ENCODE data around the gene ESR2.
"Not testable (repeated sequence)": the region's sequence is repeated elsewhere in the genome, so short reads cannot be mapped to it uniquely, and the experiment has no call there.

ESR2 gene

DNA sequence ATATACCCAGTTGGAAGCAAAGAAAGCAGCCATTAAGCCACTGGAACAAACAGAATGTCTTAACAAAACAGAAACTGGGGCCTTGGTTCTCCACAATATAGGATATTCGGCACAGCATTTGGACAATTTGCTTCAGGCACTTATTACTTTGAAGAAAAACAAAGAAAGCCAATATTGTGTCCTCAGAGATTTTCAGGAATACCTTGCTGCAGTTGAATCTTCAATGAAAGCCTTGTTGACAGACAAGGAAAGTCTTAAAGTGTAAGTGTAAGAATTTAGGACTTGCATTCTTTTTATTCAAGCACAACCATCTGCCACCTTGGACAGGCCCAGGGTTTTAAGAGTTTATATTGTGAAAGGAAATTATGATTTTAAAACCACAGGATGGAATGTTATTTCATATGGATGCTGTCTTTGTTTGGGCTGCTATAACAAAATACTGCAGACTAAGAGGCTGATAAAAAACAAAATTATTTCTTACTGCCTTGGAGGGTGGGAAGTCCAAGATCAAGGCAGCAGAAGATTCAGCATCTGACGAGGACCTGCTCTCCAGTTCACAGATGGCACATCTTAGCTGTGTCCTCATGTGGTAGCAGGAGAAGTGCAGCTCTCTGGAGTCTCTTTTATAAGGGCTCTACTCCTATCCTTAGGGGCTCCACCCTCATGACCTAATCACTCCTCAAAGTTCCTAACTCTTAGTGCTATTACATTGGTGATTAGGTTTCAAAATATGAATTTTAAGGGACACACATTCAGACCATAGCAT is 244.4 kb downstream of the ESR2 start:
- DNase-seq (ENCODE audit: low spot score), result no peak
- TF ChIP-seq, protein P1, sequence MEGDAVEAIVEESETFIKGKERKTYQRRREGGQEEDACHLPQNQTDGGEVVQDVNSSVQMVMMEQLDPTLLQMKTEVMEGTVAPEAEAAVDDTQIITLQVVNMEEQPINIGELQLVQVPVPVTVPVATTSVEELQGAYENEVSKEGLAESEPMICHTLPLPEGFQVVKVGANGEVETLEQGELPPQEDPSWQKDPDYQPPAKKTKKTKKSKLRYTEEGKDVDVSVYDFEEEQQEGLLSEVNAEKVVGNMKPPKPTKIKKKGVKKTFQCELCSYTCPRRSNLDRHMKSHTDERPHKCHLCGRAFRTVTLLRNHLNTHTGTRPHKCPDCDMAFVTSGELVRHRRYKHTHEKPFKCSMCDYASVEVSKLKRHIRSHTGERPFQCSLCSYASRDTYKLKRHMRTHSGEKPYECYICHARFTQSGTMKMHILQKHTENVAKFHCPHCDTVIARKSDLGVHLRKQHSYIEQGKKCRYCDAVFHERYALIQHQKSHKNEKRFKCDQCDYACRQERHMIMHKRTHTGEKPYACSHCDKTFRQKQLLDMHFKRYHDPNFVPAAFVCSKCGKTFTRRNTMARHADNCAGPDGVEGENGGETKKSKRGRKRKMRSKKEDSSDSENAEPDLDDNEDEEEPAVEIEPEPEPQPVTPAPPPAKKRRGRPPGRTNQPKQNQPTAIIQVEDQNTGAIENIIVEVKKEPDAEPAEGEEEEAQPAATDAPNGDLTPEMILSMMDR (IDR thresholded peaks at IDR 0.05; ENCODE audit: extremely low read depth, insufficient read depth, missing control alignments), result no peak
- in situ Hi-C loops (cut with MboI; ENCODE audit: low pct_unique_long_range_greater_than_20kb, low sequenced_read_pairs, unreplicated experiment), result no loop called here

DNA sequence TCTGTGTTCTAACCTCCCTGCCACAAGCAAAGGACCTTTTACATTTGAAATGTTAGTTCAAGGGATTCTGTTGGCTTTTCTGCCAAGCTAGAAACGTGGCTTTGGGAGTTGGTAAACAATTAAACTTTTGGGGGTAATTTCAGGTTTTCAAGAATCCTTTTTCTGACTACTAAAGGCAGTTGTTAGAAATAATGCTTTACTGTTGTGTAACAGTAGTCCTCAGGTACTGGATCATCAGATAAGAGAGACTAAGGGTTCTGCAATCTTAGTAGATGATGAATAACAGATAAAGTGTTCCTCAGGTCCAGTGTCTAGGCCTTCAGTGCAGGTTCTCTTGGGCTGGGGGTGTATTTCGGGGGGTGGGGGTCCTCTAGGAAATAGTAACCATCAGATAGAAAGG is 249.1 kb downstream of the ESR2 start:
- DNase-seq (ENCODE audit: low spot score), result no peak
- in situ Hi-C loops (cut with MboI; ENCODE audit: low pct_unique_long_range_greater_than_20kb, low sequenced_read_pairs, unreplicated experiment), result no loop called here
- TF ChIP-seq, protein P1 (IDR thresholded peaks at IDR 0.05; ENCODE audit: extremely low read depth, insufficient read depth, missing control alignments), result no peak

DNA sequence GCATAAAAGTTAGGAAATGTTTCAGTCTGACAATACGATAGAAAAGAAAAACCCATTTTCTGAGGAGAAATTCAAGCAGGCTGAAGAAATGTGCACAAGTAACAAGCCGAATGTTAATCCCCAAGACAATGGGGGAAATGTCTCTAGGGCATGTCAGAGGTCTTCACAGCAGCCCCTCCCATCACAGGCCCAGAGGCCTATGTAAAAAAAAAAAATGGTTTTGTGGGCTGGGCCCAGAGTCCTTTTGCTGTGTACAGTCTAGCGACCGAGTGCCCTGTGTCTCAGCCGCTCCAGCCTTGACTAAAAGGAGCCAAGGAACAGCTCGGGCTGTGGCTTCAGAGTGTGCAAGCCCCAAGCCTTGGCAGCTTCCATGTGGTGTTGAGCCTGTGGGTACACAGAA is 250.9 kb downstream of the ESR2 start:
- DNase-seq (ENCODE audit: low spot score); in situ Hi-C loops (cut with MboI; ENCODE audit: low pct_unique_long_range_greater_than_20kb, low sequenced_read_pairs, unreplicated experiment): not testable (repeated sequence)

DNA sequence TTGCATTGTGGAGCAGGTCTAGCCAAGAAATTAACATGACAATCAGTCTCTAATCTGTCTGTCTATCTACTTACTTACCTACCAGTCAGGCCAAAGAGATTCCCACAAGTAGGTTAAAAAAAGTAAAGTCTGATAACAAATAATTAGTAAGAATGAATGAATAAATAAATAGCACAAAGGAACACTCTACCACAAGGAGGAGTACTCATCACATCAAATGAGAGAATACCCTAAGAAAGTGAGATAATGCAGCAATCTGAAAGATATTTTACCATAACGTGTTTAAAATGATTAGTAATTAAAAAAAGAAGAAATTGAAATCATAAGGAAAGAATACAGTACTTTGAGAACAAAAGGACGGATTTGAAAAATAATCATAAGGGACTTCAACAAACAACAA is 254.1 kb downstream of the ESR2 start:
- in situ Hi-C loops (cut with MboI; ENCODE audit: low pct_unique_long_range_greater_than_20kb, low sequenced_read_pairs, unreplicated experiment), result no loop called here
- no peak for DNase-seq (ENCODE audit: low spot score)
- TF ChIP-seq, protein P1 (IDR thresholded peaks at IDR 0.05; ENCODE audit: extremely low read depth, insufficient read depth, missing control alignments), result no peak

DNA sequence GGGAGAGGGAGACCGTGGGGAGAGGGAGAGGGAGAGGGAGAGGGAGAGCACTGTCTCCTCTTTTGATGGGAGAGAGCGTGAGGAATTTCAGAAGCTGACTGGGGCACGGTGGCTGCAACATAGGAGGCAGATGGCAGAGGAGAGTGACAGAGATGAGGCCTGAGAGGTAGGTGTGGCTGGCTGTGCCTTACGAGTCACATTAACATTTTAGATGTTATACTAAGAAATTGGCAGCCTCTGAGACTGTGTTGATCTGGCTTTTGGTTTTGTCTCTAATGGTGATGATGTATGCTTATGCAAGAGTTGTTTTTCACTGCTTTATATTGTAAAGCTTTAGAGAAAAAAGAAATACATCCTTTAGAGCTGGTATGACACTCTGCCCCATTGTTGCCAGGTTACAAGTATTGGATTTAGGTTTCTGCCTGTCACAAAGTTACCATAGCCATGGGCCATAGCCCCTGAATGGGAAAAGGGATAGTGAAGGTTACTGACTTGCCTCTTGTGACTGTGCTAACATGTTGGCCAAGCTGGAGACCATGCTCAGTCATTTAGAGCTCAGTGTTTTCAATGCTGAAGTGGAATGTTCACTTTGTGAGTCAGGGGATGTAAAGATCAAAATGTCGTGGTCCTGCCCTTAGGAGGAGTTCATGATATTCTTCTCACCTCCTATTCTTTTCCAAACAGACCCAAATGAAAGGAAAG is 255.2 kb downstream of the ESR2 start:
- in situ Hi-C loops (cut with MboI; ENCODE audit: low pct_unique_long_range_greater_than_20kb, low sequenced_read_pairs, unreplicated experiment), result no loop called here
- TF ChIP-seq, protein P1 (IDR thresholded peaks at IDR 0.05; ENCODE audit: extremely low read depth, insufficient read depth, missing control alignments), result no peak
- DNase-seq (ENCODE audit: low spot score), result no peak

DNA sequence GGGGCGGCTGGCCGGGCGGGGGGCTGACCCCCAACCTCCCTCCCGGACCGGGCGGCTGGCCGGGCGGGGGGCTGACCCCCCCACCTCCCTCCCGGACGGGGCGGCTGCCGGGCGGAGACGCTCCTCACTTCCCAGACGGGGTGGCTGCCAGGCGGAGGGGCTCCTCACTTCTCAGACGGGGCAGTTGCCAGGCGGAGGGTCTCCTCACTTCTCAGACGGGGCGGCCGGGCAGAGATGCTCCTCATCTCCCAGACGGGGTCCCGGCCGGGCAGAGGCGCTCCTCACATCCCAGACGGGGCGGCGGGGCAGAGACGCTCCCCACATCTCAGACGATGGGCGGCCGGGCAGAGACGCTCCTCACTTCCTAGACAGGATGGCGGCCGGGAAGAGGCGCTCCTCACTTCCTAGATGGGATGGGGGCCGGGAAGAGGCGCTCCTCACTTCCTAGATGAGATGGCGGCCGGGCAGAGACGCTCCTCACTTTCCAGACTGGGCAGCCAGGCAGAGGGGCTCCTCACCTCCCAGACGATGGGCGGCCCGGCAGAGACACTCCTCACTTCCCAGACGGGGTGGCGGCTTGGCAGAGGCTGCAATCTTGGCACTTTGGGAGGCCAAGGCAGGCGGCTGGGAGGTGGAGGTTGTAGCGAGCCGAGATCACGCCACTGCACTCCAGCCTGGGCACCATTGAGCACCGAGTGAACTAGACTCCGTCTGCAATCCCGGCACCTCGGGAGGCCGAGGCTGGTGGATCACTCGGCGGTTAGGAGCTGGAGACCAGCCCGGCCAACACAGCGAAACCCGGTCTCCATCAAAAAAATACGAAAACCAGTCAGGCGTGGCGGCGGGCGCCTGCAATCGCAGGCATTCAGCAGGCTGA is 256.1 kb downstream of the ESR2 start:
- in situ Hi-C loops (cut with MboI; ENCODE audit: low pct_unique_long_range_greater_than_20kb, low sequenced_read_pairs, unreplicated experiment); DNase-seq (ENCODE audit: low spot score): not testable (repeated sequence)

DNA sequence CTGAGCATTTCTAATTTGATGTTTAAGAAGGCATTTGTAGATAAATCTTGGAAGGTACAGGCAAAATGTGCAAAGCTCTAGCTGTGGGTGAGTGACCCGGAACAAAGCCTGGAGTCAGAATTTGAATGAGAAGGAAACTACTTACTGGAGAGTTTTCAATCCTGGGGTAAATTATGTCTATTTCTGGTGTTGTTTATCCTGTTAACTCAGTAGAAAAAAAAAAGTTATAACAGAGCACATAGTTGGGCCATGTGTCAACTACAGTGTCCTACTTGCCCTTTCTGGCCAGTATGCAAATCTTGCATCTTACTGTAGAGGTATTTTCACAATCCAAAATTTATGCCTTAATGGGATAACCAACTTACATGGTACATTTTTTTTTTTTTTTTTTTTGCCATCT is 259.0 kb downstream of the ESR2 start:
- DNase-seq (ENCODE audit: low spot score), result no peak
- TF ChIP-seq, protein P1 (IDR thresholded peaks at IDR 0.05; ENCODE audit: extremely low read depth, insufficient read depth, missing control alignments), result no peak
- in situ Hi-C loops (cut with MboI; ENCODE audit: low pct_unique_long_range_greater_than_20kb, low sequenced_read_pairs, unreplicated experiment), result no loop called here
